KMS-11 (cell line): Measurements from ENCODE around the gene VPS13A.

Experiments used
- H2AFZ ChIP-seq: fragments of 200-600 bp; sonication (generic); 2 replicates; pipeline ENCODE4 v1.6.1; 2016; ENCODE audit warnings: antibody characterized with exemption, mixed run types, low read depth
- H3K27ac ChIP-seq: fragments of 200-600 bp; sonication (generic); 2 replicates; pipeline ENCODE4 v1.6.1; 2016; ENCODE audit warnings: mild to moderate bottlenecking, mixed run types
- H3K27me3 ChIP-seq: fragments of 200-600 bp; sonication (generic); 2 replicates; pipeline ENCODE4 v1.6.1; 2017; ENCODE audit warnings: mild to moderate bottlenecking, low read depth, mixed run types, moderate library complexity; ENCODE audit not compliant: insufficient read depth
- H3K36me3 ChIP-seq: fragments of 200-600 bp; sonication (generic); 2 replicates; pipeline ENCODE4 v1.6.1; 2017; ENCODE audit warnings: mild to moderate bottlenecking, mixed run types; ENCODE audit not compliant: insufficient read depth
- H3K4me1 ChIP-seq: fragments of 200-600 bp; sonication (generic); 2 replicates; pipeline ENCODE4 v1.6.1; 2016; ENCODE audit warnings: mild to moderate bottlenecking, low read depth, mixed run types; ENCODE audit not compliant: poor library complexity, severe bottlenecking
- H3K4me2 ChIP-seq: fragments of 200-600 bp; sonication (generic); 2 replicates; pipeline ENCODE4 v1.7.0; 2016; ENCODE audit warnings: mild to moderate bottlenecking, mixed run types
- H3K4me3 ChIP-seq: fragments of 200-600 bp; sonication (generic); IDR thresholded peaks from 2 replicates; pipeline ENCODE4 v1.6.1; 2017; ENCODE audit warnings: low read depth, low read length, mixed read lengths; ENCODE audit not compliant: insufficient read depth
- H3K79me2 ChIP-seq: fragments of 200-600 bp; sonication (generic); 2 replicates; pipeline ENCODE4 v1.6.1; 2016; ENCODE audit warnings: low read depth, mixed run types; ENCODE audit not compliant: insufficient read depth
- H3K9ac ChIP-seq: fragments of 200-600 bp; sonication (generic); 2 replicates; pipeline ENCODE4 v1.6.1; 2016; ENCODE audit warnings: mild to moderate bottlenecking, mixed run types
- H4K20me1 ChIP-seq: fragments of 200-600 bp; sonication (generic); 2 replicates; pipeline ENCODE4 v1.6.1; 2016; ENCODE audit warnings: mild to moderate bottlenecking, mixed run types; ENCODE audit not compliant: insufficient read depth
- TF ChIP-seq, protein P1 (sequence below): fragments of 200-600 bp; sonication (generic); conservative IDR thresholded peaks from 2 replicates; pipeline ENCODE4 v1.6.1; 2017; ENCODE audit warnings: low read depth, mild to moderate bottlenecking, antibody characterized with exemption, low read length, moderate library complexity, mixed read lengths

Gene VPS13A

DNA sequence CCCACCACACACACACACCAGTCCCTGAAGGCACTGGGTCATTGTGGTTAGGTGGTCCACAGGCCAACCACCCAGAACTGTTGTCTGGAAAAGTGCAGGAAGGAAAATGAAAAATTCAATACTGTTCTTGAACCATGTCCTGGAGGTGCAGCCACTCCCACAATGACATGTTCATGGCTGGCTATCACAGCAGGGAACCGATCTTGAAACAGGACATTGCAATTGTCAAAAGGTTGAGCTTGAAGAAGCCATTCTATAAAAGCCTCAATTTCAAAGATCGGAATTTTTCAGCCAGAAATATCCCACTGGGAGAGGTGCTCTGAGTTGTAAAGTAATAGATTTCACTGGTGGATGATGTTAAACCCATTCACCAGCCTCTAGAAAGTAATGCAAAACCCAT, 252.6 kb downstream of the VPS13A start:
- Histone ChIP-seq H3K9ac (no peak overlapping the region), H3K4me1 (no peaks in the 10 kb centered on the region), H3K27me3 (no peaks in the 10 kb centered on the region), H3K36me3 (no peaks in the 10 kb centered on the region), H3K4me3 (no peak overlapping the region), H3K79me2 (no peaks in the 10 kb centered on the region), H3K27ac (no peak overlapping the region), H2AFZ (no peak overlapping the region), H3K4me2 (no peak overlapping the region), H4K20me1 (no peaks in the 10 kb centered on the region)
- TF ChIP-seq, protein P1, sequence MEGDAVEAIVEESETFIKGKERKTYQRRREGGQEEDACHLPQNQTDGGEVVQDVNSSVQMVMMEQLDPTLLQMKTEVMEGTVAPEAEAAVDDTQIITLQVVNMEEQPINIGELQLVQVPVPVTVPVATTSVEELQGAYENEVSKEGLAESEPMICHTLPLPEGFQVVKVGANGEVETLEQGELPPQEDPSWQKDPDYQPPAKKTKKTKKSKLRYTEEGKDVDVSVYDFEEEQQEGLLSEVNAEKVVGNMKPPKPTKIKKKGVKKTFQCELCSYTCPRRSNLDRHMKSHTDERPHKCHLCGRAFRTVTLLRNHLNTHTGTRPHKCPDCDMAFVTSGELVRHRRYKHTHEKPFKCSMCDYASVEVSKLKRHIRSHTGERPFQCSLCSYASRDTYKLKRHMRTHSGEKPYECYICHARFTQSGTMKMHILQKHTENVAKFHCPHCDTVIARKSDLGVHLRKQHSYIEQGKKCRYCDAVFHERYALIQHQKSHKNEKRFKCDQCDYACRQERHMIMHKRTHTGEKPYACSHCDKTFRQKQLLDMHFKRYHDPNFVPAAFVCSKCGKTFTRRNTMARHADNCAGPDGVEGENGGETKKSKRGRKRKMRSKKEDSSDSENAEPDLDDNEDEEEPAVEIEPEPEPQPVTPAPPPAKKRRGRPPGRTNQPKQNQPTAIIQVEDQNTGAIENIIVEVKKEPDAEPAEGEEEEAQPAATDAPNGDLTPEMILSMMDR = no peak

DNA sequence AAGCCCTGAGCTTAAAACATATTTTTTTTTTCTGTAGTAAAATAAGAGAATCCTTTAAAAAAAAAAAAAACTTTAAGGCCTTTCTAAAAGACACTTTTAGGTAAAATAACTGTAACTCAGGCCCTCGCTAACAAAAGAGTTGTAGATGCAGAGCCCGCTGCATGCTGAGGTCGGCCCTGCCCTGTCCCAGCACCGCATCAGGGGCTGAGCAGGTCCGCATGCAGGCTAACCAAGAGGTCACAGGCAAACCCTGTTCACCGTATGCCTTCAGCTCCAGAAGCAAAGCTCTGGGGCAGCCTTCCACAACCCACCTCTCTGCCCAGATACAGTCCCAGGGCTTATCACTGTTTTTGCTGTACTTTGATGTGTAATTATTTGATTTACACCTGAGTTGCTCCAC, 254.7 kb downstream of the VPS13A start:
- Histone ChIP-seq H3K4me2 (no peak overlapping the region), H4K20me1 (no peaks in the 10 kb centered on the region), H3K4me3 (no peak overlapping the region), H2AFZ (no peak overlapping the region), H3K27ac (no peak overlapping the region), H3K36me3 (no peaks in the 10 kb centered on the region), H3K4me1 (no peaks in the 10 kb centered on the region), H3K79me2 (no peaks in the 10 kb centered on the region), H3K27me3 (no peaks in the 10 kb centered on the region), H3K9ac (no peak overlapping the region)
- TF ChIP-seq, protein P1 = no peak

DNA sequence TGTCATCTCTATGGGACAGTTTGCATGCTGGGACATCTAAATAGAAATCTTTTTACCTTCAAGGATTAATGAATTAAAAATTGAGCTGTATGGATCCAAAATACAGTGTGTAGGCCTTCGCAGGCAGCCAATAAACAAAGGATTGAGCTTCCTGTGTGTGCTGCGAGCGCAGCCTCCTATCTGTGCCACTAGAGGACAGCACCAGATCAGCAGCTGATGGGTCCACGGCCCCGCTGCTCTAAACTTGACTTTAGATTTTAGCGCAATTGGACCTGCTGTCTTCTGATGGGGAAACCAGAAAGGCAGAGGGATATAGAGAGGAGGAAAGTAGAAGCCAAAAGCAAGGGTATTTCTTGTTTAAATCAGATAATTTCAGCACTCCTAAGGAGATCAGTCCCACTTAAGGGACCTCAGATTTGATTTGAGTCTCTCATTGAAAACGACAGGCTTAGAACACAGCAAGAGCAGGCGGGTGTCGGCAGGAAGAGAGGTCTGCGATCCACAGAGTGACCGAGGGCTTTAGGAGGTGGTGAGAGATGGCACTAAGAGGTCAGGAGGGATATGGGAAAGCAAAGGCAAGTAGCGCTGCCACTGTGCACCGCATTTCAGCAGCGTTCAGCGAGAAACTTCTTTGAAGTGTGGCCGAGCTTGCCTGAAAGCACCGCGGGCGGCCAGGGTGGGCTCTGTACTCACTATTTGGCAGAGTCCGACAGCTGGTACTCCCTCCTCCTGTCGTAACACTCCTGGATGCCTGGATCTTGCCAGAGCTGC, 256.5 kb downstream of the VPS13A start:
- H2AFZ ChIP-seq = peak overlapping the region; percentile 24; the same call in 1 of the 2 replicates

DNA sequence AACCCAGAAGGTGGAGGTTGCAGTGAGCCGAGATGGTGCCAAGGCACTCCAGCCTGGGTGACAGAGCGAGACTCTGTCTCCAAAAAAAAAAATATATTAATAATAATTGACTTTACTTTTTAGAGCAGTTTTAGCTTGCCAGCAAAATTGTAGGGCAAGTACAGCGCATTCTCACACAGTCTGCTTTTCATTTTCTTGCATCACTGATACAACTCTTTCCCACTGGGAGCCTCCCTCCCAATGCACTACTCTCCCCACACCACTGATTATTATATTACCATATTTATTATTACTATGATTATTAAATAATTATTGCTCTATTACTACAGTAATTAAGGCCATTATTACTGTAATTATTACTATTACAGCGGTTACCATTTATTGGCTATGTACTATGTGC, 257.9 kb downstream of the VPS13A start:
- Histone ChIP-seq H3K9ac (no peak overlapping the region), H3K27me3 (no peaks in the 10 kb centered on the region), H4K20me1 (no peaks in the 10 kb centered on the region), H3K4me1 (no peaks in the 10 kb centered on the region), H3K4me2 (no peak overlapping the region), H3K79me2 (no peaks in the 10 kb centered on the region), H3K36me3 (no peaks in the 10 kb centered on the region), H3K27ac (no peak overlapping the region), H2AFZ (no peak overlapping the region), H3K4me3 (no peak overlapping the region)
- TF ChIP-seq, protein P1 = no peak

More for the DNA sequence above, 256.5 kb downstream of the VPS13A start:
- no peaks in the 10 kb centered on the region for H4K20me1 ChIP-seq
- TF ChIP-seq, protein P1 = peak; percentile 91
- no peak overlapping the region for H3K4me2 ChIP-seq
- H3K79me2 ChIP-seq = no peaks in the 10 kb centered on the region
- no peaks in the 10 kb centered on the region for H3K36me3 ChIP-seq
- no peak overlapping the region for H3K27ac ChIP-seq
- H3K4me3 ChIP-seq = no peak overlapping the region
- no peaks in the 10 kb centered on the region for H3K27me3 ChIP-seq
- no peaks in the 10 kb centered on the region for H3K4me1 ChIP-seq
- H3K9ac ChIP-seq = no peak overlapping the region
